ENCODE results near the gene AKT3. TPM values are rescaled to one million over a fixed set of nuclear protein-coding genes. Genes with fewer than 3 reads are reported as not detected.

AKT3 gene
- total and polyA plus RNA-seq, 2 experiments from 2014 or later: 3.5 to 13.0 TPM

DNA sequence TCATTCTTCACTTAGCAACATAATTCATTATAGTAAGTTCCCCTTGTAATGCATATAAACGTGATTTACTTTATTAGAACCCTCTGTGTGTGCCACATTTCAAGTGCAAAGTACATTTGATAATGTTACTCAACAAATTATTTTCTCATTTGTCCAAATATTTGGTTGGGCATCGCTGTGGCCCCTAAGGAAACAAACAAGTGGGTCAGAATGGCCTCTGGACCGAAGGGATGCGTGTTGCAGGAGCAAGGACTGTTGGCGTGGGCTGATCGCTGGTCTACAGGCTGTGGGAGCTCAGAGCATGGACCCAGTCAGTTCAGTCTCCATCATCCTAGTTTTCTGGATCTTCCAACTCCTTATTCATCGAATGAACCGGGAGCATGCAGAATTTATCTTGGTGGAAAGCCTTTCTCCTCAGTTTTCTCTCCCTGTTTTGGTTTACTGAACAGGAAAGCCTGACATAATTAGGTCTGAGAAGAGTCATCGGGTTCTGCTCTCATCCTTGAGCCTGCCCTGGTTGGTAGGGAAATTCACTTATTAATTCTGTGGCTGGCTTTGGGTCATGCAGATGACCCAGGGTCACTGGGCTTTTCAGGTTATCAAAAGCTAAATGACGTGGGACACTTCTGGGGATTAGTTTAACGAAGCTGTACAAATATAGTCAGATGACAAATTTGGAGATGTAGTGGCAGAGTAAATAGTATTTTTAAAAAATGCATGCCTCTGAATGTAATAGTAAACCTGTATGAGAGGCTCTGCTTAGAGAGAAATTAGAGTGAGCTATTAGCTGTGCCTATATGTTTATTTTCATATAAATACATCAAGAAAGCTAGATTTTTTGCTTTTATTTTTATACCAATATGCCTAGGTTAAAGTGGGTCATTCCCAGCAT lies 394.0 kb downstream of the AKT3 start:
- H2AFZ ChIP-seq: no peak overlapping the region
- no peak for DNase-seq (ENCODE audit: low spot score)
- H3K4me3 ChIP-seq: no peak overlapping the region
- H3K36me3 ChIP-seq (replicated peaks; ENCODE audit: insufficient read depth, low read depth): no peaks in the 10 kb centered on the region
- H4K20me1 ChIP-seq (ENCODE audit: insufficient read depth, poor library complexity, severe bottlenecking): no peaks in the 10 kb centered on the region
- no peak overlapping the region for H3K27ac ChIP-seq
- H3K4me1 ChIP-seq (ENCODE audit: insufficient read depth): no peaks in the 10 kb centered on the region
- H3K9me2 ChIP-seq (replicated peaks; ENCODE audit: insufficient read depth): no peaks in the 10 kb centered on the region
- no peaks in the 10 kb centered on the region for H3K9me3 ChIP-seq (ENCODE audit: low read depth)
- H3K27me3 ChIP-seq: no peaks in the 10 kb centered on the region
- H3K4me2 ChIP-seq: no peak overlapping the region
- H3K79me2 ChIP-seq: no peaks in the 10 kb centered on the region
- TF ChIP-seq EZH2 (IDR thresholded peaks at IDR 0.05; ENCODE audit: borderline replicate concordance) (no peak), EZH2phosphoT487 (IDR thresholded peaks at IDR 0.05; ENCODE audit: low read depth, severe bottlenecking, unreplicated experiment) (no peak)
- TF ChIP-seq, protein P1, sequence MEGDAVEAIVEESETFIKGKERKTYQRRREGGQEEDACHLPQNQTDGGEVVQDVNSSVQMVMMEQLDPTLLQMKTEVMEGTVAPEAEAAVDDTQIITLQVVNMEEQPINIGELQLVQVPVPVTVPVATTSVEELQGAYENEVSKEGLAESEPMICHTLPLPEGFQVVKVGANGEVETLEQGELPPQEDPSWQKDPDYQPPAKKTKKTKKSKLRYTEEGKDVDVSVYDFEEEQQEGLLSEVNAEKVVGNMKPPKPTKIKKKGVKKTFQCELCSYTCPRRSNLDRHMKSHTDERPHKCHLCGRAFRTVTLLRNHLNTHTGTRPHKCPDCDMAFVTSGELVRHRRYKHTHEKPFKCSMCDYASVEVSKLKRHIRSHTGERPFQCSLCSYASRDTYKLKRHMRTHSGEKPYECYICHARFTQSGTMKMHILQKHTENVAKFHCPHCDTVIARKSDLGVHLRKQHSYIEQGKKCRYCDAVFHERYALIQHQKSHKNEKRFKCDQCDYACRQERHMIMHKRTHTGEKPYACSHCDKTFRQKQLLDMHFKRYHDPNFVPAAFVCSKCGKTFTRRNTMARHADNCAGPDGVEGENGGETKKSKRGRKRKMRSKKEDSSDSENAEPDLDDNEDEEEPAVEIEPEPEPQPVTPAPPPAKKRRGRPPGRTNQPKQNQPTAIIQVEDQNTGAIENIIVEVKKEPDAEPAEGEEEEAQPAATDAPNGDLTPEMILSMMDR (IDR thresholded peaks at IDR 0.05; ENCODE audit: poor library complexity): no peak
- WGBS (ENCODE audit: low lambda C conversion rate, missing lambda C conversion rate): 84% methylated on average over 11 of the region's 11 CpGs

GRCh38 chr1:243454328-243454997 lies 395.6 kb downstream of the AKT3 start:
- Histone ChIP-seq H4K20me1 (ENCODE audit: insufficient read depth, poor library complexity, severe bottlenecking) (no peaks in the 10 kb centered on the region), H3K9me2 (replicated peaks; ENCODE audit: insufficient read depth) (no peaks in the 10 kb centered on the region), H3K4me1 (ENCODE audit: insufficient read depth) (no peaks in the 10 kb centered on the region), H3K9me3 (ENCODE audit: low read depth) (no peaks in the 10 kb centered on the region), H3K27ac (no peak overlapping the region), H3K36me3 (replicated peaks; ENCODE audit: insufficient read depth, low read depth) (no peaks in the 10 kb centered on the region), H3K4me2 (no peak overlapping the region), H3K27me3 (no peaks in the 10 kb centered on the region), H2AFZ (no peak overlapping the region), H3K4me3 (no peak overlapping the region), H3K79me2 (no peaks in the 10 kb centered on the region)
- TF ChIP-seq EZH2 (IDR thresholded peaks at IDR 0.05; ENCODE audit: borderline replicate concordance) (no peak), EZH2phosphoT487 (IDR thresholded peaks at IDR 0.05; ENCODE audit: low read depth, severe bottlenecking, unreplicated experiment) (no peak)
- TF ChIP-seq, protein P1 (IDR thresholded peaks at IDR 0.05; ENCODE audit: poor library complexity): no peak
- no peak for DNase-seq (ENCODE audit: low spot score)
- WGBS (ENCODE audit: low lambda C conversion rate, missing lambda C conversion rate): 85% methylated on average over 17 of the region's 17 CpGs

- Histone ChIP-seq H4K20me1 (ENCODE audit: insufficient read depth, poor library complexity, severe bottlenecking) (no peaks in the 10 kb centered on the region), H3K9me3 (ENCODE audit: low read depth) (no peaks in the 10 kb centered on the region), H3K4me3 (no peak overlapping the region), H3K27ac (no peak overlapping the region), H2AFZ (no peak overlapping the region), H3K36me3 (replicated peaks; ENCODE audit: insufficient read depth, low read depth) (no peaks in the 10 kb centered on the region), H3K79me2 (no peaks in the 10 kb centered on the region), H3K4me2 (no peak overlapping the region), H3K9me2 (replicated peaks; ENCODE audit: insufficient read depth) (no peaks in the 10 kb centered on the region), H3K4me1 (ENCODE audit: insufficient read depth) (no peaks in the 10 kb centered on the region), H3K27me3 (no peaks in the 10 kb centered on the region)
- TF ChIP-seq EZH2phosphoT487 (IDR thresholded peaks at IDR 0.05; ENCODE audit: low read depth, severe bottlenecking, unreplicated experiment) (no peak), EZH2 (IDR thresholded peaks at IDR 0.05; ENCODE audit: borderline replicate concordance) (no peak)
- TF ChIP-seq, protein P1 (IDR thresholded peaks at IDR 0.05; ENCODE audit: poor library complexity): no peak
- 90% methylated on average over 2 of the region's 2 CpGs for WGBS (ENCODE audit: low lambda C conversion rate, missing lambda C conversion rate)
- no peak for DNase-seq (ENCODE audit: low spot score)
Measured at GRCh38 chr1:243452092-243452491, 398.0 kb downstream of the AKT3 start.
